ENCODE data around the gene LTBP1. TPM values are rescaled to one million over a fixed set of nuclear protein-coding genes. Genes with fewer than 3 reads are reported as not detected.

LTBP1 gene
- total RNA-seq, 2 experiments from 2014 or later = 0.06 TPM; not detected in 1

- intact Hi-C loops (cut with DNase I, micrococcal nuclease) = no loop called here
Measured at GRCh38 chr2:33022395-33022985, 75.7 kb downstream of the LTBP1 start.

DNA sequence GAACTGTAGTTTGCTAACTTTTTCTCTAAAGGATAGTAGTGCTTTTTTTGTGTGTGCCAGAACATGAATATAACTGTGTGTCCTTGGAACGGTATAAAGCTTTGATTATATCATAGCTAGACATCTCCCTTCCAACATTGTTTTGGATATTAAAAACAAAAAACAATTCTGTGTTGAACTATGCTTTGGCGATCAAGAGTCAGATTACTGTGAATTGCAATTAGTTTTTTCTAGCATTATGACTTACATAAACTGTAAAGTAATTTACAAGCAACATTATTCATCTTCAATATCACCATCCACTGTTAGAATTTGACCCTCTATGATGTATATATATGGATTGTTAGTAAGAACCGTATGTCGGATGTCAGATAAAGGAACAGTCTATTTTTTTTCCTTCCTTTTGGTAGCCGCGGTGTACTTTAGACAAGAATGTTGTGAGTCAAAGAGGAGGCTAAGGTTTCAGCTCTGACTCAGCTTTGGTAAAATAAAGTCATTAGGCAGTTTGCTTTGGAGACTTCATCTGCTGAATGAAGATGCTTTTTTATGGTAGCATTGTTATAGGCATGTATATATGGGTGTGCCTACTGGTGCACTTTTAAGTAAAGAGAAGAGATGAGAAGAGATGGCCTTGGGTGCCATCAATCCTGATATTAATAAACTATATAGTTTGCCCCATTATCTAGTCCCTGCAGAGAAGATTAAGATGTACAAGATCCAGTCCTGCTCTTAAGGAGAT, 76.4 kb downstream of the LTBP1 start:
- ChIA-PET CTCF (no interaction called here), POLR2A (no interaction called here)
- Mint-ChIP-seq H3K9me3 (no peaks in the 10 kb centered on the region), H3K4me1 (ENCODE audit: low read depth) (no peaks in the 10 kb centered on the region), H3K27ac (no peak overlapping the region), H3K36me3 (ENCODE audit: low read depth) (no peaks in the 10 kb centered on the region), H3K27me3 (peaks cover 26% of the 10 kb centered on the region), H3K4me3 (no peak overlapping the region)
- intact Hi-C loops (cut with DNase I, micrococcal nuclease) = no loop called here
- Histone ChIP-seq H3K27me3 (ENCODE audit: control insufficient read depth in 1 of 2, insufficient read depth in 2 of 2, low read length in 2 of 2) (peaks cover 5 to 13% of the 10 kb centered on the region in 2 experiments), H3K4me1 (ENCODE audit: insufficient read depth, low read length) (no peaks in the 10 kb centered on the region), H3K4me3 (ENCODE audit: low read length) (no peak overlapping the region), H3K36me3 (ENCODE audit: insufficient read depth, low read length) (no peaks in the 10 kb centered on the region), H3K27ac (ENCODE audit: low read depth in 1 of 2, low read length in 2 of 2) (no peak overlapping the region), H3K9me3 (ENCODE audit: control insufficient read depth in 1 of 2, insufficient read depth in 1 of 2, low read length in 2 of 2) (peaks cover 0 to 5% of the 10 kb centered on the region in 2 experiments)
- TF ChIP-seq CTCF (IDR thresholded peaks at IDR 0.05) = no peak
- no peak for ATAC-seq (ENCODE audit: poor library complexity)
- DNase-seq = no peak

More at GRCh38 chr2:33022395-33022985, 75.7 kb downstream of the LTBP1 start:
- no peaks in the 10 kb centered on the region for H3K4me1 ChIP-seq (ENCODE audit: insufficient read depth, low read length)
- no peak for DNase-seq
- no peaks in the 10 kb centered on the region for H3K36me3 ChIP-seq (ENCODE audit: insufficient read depth, low read length)
- no peaks in the 10 kb centered on the region for H3K9me3 Mint-ChIP-seq
- no peak overlapping the region for H3K27ac ChIP-seq (ENCODE audit: low read depth in 1 of 2, low read length in 2 of 2)
- H3K9me3 ChIP-seq (ENCODE audit: control insufficient read depth in 1 of 2, insufficient read depth in 1 of 2, low read length in 2 of 2) = peaks cover 0 to 5% of the 10 kb centered on the region in 2 experiments
- CTCF ChIA-PET = no interaction called here
- no peak overlapping the region for H3K4me3 ChIP-seq (ENCODE audit: low read length)
- no peak overlapping the region for H3K4me3 Mint-ChIP-seq
- POLR2A ChIA-PET = no interaction called here
- H3K27me3 Mint-ChIP-seq = peaks cover 26% of the 10 kb centered on the region
- ATAC-seq (ENCODE audit: poor library complexity) = no peak
- no peaks in the 10 kb centered on the region for H3K36me3 Mint-ChIP-seq (ENCODE audit: low read depth)
- H3K4me1 Mint-ChIP-seq (ENCODE audit: low read depth) = no peaks in the 10 kb centered on the region
- no peak for TF ChIP-seq CTCF (IDR thresholded peaks at IDR 0.05)
- H3K27me3 ChIP-seq (ENCODE audit: control insufficient read depth in 1 of 2, insufficient read depth in 2 of 2, low read length in 2 of 2) = peaks cover 5 to 13% of the 10 kb centered on the region in 2 experiments
- H3K27ac Mint-ChIP-seq = no peak overlapping the region

GRCh38 chr2:33023728-33024500, 77.2 kb downstream of the LTBP1 start:
- no peak for TF ChIP-seq CTCF (IDR thresholded peaks at IDR 0.05)
- peaks cover 25% of the 10 kb centered on the region for H3K27me3 Mint-ChIP-seq
- no peak overlapping the region for H3K4me3 Mint-ChIP-seq
- no peaks in the 10 kb centered on the region for H3K9me3 Mint-ChIP-seq
- POLR2A ChIA-PET = no interaction called here
- Histone ChIP-seq H3K36me3 (ENCODE audit: insufficient read depth, low read length) (no peaks in the 10 kb centered on the region), H3K9me3 (ENCODE audit: control insufficient read depth in 1 of 2, insufficient read depth in 1 of 2, low read length in 2 of 2) (peaks cover 0 to 5% of the 10 kb centered on the region in 2 experiments), H3K4me3 (ENCODE audit: low read length) (no peak overlapping the region), H3K27ac (ENCODE audit: low read depth in 1 of 2, low read length in 2 of 2) (no peak overlapping the region), H3K4me1 (ENCODE audit: insufficient read depth, low read length) (no peaks in the 10 kb centered on the region), H3K27me3 (ENCODE audit: control insufficient read depth in 1 of 2, insufficient read depth in 2 of 2, low read length in 2 of 2) (peaks cover 5 to 13% of the 10 kb centered on the region in 2 experiments)
- no peak overlapping the region for H3K27ac Mint-ChIP-seq
- CTCF ChIA-PET = no interaction called here
- H3K36me3 Mint-ChIP-seq (ENCODE audit: low read depth) = no peaks in the 10 kb centered on the region
- H3K4me1 Mint-ChIP-seq (ENCODE audit: low read depth) = no peaks in the 10 kb centered on the region
- no peak for DNase-seq
- intact Hi-C loops (cut with DNase I, micrococcal nuclease) = no loop called here
- no peak for ATAC-seq (ENCODE audit: poor library complexity)
